ENCODE results near the gene AAMP.

The AAMP gene

GRCh38 chr2:218253232-218253625 lies 16.7 kb downstream of the AAMP start:
- TF ChIP-seq, protein P1, sequence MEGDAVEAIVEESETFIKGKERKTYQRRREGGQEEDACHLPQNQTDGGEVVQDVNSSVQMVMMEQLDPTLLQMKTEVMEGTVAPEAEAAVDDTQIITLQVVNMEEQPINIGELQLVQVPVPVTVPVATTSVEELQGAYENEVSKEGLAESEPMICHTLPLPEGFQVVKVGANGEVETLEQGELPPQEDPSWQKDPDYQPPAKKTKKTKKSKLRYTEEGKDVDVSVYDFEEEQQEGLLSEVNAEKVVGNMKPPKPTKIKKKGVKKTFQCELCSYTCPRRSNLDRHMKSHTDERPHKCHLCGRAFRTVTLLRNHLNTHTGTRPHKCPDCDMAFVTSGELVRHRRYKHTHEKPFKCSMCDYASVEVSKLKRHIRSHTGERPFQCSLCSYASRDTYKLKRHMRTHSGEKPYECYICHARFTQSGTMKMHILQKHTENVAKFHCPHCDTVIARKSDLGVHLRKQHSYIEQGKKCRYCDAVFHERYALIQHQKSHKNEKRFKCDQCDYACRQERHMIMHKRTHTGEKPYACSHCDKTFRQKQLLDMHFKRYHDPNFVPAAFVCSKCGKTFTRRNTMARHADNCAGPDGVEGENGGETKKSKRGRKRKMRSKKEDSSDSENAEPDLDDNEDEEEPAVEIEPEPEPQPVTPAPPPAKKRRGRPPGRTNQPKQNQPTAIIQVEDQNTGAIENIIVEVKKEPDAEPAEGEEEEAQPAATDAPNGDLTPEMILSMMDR (conservative IDR thresholded peaks at IDR 0.05; ENCODE audit: low read length), result no peak
- H3K4me3 ChIP-seq (ENCODE audit: low read length), result no peak overlapping the region
- DNase-seq (ENCODE audit: low read depth), result no peak

DNA sequence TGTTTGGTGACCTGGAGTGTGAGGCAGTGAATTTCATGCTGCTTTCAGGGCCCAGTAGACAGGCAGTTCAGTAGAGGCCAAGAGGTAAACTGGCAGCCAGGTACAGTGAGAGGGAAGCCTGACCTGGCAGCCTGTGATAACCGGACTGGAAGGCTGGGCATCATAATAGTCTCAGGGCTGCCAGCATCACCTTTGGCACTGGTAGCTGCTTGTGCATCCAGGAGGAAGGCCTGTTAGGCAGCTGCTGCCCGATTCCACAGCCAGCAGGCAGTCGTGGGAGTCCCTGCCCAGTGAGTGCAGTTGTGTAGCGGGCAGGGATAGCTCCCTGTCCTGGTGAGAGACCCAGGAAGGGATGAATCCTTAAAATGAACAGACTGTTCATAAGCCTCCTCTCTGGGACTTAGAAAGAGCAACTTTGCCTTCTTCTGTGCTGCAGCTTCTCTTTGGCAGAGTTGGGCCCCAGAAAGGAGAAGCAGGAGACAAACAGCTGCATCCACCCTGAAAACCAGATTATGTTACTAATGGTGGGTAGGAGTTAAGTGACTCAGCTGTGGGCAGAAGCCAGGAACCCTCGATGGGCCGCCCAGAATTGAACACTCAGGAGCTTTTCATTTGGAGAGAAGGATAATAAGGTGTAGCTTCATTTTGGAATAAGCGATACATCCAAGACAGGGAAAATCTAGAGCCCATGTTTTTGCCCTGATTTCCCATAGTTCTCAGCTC lies 17.3 kb downstream of the AAMP start:
- no peak for DNase-seq (ENCODE audit: low read depth)
- H3K4me3 ChIP-seq (ENCODE audit: low read length), result no peak overlapping the region
- TF ChIP-seq, protein P1 (conservative IDR thresholded peaks at IDR 0.05; ENCODE audit: low read length), result no peak

GRCh38 chr2:218249691-218250090 lies 20.2 kb downstream of the AAMP start:
- no peak for DNase-seq (ENCODE audit: low read depth)
- TF ChIP-seq, protein P1 (conservative IDR thresholded peaks at IDR 0.05; ENCODE audit: low read length), result no peak
- no peak overlapping the region for H3K4me3 ChIP-seq (ENCODE audit: low read length)

GRCh38 chr2:218245214-218245613 lies 24.7 kb downstream of the AAMP start:
- no peak for DNase-seq (ENCODE audit: low read depth)
- H3K4me3 ChIP-seq (ENCODE audit: low read length), result no peak overlapping the region
- TF ChIP-seq, protein P1 (conservative IDR thresholded peaks at IDR 0.05; ENCODE audit: low read length), result no peak

GRCh38 chr2:218244665-218245064 lies 25.3 kb downstream of the AAMP start:
- TF ChIP-seq, protein P1 (conservative IDR thresholded peaks at IDR 0.05; ENCODE audit: low read length), result no peak
- DNase-seq (ENCODE audit: low read depth), result no peak
- no peak overlapping the region for H3K4me3 ChIP-seq (ENCODE audit: low read length)

- H3K4me3 ChIP-seq (ENCODE audit: low read length), result no peak overlapping the region
- DNase-seq (ENCODE audit: low read depth), result no peak
- TF ChIP-seq, protein P1 (conservative IDR thresholded peaks at IDR 0.05; ENCODE audit: low read length), result no peak
These were observed 25.7 kb downstream of the AAMP start for GRCh38 chr2:218244204-218244603.

DNA sequence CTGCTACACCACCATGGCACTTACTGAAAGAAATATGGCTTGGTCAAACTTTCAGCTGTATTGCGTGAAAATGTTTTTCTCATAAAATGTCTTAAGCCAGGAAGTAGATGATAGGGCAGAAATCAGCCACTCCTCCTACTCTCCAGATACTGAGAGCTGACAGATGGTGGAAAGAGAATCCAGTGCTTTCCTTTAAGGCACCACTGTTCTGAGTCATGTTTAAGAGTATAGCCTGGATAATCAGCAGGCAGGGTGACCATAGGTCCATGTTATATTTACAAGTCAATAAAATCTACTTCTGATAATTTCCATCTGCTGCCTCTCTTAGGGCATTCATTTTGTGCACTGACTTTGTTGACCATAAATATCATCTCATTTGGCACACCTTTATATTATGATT lies 31.1 kb downstream of the AAMP start:
- H3K4me3 ChIP-seq (ENCODE audit: low read length), result no peak overlapping the region
- TF ChIP-seq, protein P1 (conservative IDR thresholded peaks at IDR 0.05; ENCODE audit: low read length), result no peak
- no peak for DNase-seq (ENCODE audit: low read depth)
